Activated naive CD4-positive, alpha-beta T cell treated with anti-CD3 and anti-CD28 coated beads, Interleukin-2, amount 50 U/mL, for 16 hours (primary cell): Measurements from ENCODE around the gene VTCN1.
"Not testable (repeated sequence)": the region's sequence is repeated elsewhere in the genome, so short reads cannot be mapped to it uniquely, and the experiment has no call there.

Experiments used
- DNase-seq: peaks from one replicate; pipeline ENCODE4 v3.0.0-alpha.2; 2020

VTCN1 gene

DNA sequence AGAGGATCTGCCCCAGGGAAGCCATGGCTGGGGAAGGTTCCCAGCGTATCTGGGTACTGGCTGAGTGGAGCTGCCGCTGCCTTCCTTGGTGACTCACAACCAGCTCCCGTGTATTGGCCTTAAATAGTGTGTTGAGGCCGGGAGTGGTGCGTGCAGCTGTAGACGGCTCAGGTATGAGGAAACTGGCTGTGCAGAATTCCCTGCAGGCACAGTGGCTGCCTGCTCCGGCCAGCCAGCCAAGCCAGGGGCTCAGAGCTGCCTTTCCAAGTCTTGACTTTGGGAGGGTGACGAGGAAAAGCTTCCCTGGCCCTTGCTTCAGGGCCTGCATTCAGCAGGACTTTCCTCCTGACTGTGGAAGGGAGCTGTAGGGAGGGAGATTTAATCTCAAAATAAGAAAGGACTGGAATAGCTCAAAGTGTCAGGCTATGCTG is at the start of gene VTCN1:
Gene VTCN1 (minus strand): TSS at position 97 of the 431 bp plus-strand sequence. CDS start 72 bp downstream, at position 25.
- DNase-seq = no peak

GRCh38 chr1:117258791-117259190 is 48.1 kb upstream of the VTCN1 start:
- no peak for DNase-seq

DNA sequence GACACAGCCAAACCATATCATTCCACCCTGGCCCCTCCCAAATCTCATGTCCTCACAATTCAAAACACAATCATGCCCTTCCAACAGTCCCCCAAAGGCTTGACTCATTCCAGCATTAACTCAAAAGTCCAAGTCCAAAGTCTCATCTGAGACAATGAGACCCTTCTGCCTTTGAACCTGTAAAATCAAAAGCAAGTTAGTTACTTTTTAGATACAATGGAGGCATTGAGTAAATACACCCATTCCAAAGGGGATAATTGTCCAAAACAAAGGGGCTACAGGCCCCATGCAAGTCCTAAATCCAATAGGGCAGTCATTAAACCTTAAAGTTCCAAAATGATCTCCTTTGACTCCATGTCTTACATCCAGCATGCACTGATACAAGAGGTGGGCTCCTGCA is 47.3 kb upstream of the VTCN1 start:
- DNase-seq = not testable (repeated sequence)

DNA sequence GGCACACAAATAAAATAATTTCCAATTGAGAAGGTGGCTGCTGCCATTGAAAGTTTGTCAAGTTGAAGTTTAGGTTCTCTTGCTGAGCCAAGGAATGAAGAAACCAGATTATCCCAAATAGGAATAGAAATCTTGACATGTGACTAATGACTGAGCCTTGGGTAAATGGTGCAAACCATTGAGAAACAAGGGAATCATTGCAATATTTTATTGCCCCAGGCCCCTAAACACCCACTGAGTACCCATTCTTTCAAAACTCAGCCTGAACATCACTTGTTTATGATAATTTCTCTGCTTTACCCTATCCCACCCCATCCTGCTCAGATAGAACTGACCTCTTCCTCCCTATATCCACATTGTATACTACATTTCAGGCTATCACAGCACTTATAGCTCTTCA is 46.6 kb upstream of the VTCN1 start:
- DNase-seq = no peak

DNA sequence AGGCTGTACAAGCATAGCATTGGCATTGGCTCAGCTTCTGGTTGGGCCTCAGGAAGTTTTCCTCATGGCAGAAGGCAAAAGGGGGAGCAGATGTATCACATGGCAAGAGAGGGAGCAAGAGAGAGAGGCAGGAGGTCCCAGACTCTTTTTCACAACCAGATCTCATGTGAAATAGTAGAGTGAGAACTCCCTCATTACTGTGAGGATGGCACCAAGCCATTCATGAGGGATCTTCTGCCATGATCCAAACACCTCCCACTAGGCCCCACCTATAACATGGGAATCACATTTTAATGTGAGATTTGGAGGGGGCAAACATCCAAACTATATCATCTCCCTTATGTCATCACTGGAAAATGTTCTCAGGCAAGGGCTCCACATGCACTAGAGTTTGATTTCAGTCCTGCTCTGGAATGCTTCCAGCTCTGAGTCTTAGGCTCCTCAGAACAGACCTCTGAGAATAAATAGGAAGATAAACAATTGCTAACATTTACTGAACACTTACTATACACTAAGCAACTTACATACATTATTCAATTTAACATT is 39.4 kb upstream of the VTCN1 start:
- DNase-seq = no peak

GRCh38 chr1:117244971-117245370 is 34.2 kb upstream of the VTCN1 start:
- DNase-seq = no peak

DNA sequence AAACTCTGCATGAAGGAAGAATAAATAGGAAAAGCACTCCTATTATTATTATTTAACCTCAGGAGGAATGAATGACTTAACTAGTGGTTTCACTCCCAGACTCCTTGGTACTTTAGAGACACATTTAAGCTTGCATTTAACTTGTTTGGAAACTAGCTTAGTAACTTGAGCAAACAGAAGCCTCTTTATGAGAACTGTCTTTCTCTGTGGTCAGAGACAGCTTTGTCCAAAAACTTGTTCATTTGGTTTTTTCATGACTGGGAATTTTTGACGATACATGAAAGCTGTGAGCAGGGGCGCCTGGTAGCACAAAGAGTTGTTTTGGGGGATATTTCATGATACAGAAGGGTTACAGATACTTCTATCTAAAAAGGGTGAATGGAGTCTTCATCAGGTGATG is 33.6 kb upstream of the VTCN1 start:
- no peak for DNase-seq

- DNase-seq = no peak
Measured at GRCh38 chr1:117241512-117241911, 30.8 kb upstream of the VTCN1 start.

- no peak for DNase-seq
Measured at GRCh38 chr1:117240547-117240946, 29.8 kb upstream of the VTCN1 start.

DNA sequence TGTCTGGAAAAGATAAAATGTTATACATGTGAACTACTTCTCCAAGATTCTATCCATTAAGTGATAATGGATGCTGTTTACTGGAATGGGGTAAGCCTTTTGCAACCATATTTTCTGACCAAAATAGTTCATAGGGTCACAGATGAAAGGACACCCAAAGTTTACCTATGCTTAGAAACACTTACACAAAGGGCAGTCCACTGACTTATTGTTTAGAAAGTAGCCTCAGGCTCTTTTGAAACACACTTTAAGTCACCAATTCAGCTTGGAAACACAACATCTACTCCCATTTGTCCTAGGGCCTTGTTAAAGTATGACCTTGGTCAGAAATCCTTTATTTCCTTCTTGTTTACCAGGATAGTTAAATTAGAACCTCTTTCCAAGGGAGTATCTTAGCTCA is 28.7 kb upstream of the VTCN1 start:
- no peak for DNase-seq

- no peak for DNase-seq
Measured at GRCh38 chr1:117237726-117238381, 27.1 kb upstream of the VTCN1 start.

DNA sequence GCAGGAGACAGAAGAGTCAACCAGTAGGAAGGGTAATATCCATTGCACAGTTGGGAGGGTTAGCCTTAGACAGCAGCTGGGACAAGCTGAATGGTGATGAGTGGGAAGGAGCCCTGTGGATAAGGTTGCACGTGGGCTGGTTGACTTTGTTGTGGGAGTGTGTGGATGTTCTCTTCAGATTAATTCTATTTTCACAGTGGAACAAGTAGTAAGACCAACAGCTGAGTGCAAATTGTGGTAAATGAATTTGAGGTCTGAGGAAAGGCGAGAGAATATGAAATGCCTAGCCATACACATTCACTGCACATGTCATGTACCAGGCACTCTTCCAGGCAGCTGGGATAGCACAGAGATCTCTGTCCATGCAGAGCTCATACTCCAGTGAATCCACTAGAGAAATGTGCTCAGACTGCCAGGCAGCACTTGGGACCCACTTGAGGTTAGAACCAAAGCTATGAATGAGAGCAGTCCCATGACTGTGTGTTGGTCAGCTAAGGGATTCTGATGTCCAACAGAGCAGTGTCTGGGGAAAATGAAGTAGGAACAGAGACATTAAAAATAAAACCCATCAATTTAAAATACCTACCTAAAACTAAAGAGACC is 25.2 kb upstream of the VTCN1 start:
- DNase-seq = no peak

- no peak for DNase-seq
Measured at GRCh38 chr1:117232531-117232930, 21.8 kb upstream of the VTCN1 start.

DNA sequence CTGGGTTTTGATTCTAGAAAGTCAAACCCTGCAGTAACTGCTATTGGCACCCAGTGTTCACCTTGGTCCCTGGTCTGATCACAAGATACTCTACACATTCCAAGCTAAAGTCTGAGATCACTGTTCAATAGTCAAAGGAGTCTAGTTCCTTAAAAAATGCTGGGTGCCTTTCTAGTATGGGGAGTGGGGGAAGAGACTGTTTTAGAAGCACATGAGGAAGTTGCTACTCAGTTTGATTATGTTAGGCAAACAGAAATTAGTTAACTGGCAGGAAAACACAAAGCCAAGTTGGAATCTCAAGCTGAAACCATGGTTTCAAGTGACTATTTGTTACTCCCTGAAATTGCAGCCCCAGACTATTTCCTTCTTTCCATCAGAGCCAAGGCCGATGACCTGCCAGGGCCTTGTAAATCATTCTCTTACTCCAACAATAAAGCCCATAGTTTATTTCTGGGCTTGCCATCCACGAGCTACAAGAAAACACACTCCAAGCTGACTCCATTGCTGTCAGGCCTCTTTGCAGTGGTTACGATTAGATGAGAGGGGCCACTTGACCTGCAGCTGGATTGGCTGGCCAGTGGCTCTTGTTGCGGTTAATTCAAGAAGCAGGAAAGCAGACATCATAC is 21.1 kb upstream of the VTCN1 start:
- DNase-seq = no peak

DNA sequence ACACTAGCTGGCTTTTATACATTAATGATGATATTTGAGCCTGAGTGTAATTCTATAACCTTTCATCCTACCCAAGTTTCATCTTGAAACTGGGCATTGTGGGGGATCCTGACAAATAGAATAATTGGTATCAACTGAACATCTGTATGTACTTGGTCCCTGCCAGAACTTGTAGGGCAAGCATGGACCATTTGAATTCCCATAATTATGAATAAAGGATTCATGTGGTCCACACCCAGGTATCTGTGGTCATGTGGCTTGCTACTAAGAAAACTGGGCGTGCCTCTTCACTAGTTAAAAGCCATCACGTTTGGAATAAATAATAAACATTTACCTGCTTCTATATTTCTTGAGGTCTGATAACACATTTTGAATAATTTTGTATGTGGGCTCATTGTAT is 20.6 kb upstream of the VTCN1 start:
- no peak for DNase-seq

DNA sequence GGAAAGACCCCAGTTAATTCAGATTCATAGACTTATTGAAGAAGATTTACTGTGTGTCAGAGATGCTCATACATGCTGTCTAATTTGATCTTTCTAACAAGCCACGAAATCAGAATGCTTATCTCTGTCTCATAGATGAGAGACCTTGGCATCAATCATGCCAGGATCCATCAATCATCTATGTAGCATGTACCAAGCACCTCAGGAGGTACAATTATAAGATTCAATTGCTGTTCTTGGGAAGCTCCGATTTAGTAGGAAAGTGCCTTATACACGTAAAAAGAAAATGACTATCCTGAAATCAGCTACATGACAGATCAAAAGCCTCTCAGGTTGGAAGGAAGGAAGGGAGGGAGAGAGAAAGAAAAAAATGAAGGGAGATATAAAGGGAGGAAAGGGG is 18.5 kb upstream of the VTCN1 start:
- DNase-seq = no peak

- DNase-seq = no peak
Measured at GRCh38 chr1:117225931-117226330, 15.2 kb upstream of the VTCN1 start.

GRCh38 chr1:117216718-117217117 is 6.0 kb upstream of the VTCN1 start:
- no peak for DNase-seq

DNA sequence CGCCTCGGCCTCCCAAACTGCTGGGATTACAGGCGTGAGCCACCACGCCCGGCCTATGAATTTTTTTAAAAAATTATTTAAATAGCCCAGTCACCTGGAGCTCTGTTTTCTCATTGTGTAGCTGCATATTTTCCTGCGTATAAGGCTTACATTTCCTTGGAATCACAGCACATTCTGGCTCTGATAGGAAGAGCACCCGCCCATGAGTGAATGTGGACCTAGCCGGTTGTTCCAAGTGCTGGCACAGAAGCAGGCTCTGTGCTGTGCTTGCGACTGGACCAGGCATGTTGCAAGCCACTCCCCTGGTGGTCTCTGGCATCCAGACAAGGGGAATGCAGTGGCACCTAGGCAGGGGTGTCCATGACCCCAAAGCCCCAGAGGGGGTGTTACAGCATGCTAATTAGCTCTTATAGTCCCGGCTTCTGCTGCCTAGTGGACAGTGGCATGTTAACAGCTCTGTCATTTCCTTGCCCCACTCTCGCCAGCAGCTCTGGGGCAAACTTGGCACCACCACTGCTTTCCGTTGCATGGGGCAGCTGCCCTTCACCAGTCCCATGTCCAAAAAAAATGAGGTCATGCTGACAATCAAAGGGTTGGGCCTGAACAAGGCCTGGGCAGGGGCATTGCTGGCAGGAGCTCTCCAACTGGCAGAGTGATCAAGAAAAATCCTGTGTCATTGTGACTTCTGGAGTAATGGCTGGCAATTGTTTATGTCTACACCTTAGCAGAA is 5.2 kb upstream of the VTCN1 start:
- no peak for DNase-seq

- DNase-seq = no peak
Measured at GRCh38 chr1:117215019-117215418, 4.3 kb upstream of the VTCN1 start.

GRCh38 chr1:117213046-117213445 is 2.3 kb upstream of the VTCN1 start:
- DNase-seq = no peak

DNA sequence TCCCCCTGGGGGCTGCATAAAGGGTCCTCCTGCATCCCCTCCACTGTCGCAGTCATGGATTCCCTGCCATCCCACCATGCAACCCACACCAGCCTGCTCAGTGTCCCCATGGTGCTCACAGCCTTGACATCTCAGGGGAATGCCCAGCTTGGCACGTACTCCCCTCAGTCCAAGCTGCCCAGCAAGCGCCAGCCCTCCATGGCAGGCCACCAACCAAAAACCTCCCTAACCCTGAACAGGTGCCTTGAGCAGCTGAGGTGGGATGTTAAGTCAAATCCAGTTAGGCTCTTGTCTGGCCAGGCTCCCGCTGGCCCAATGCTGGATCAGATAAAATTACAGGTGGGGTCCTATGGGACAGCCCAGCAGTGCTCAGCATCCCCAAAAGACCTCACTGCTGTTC is 341 bp downstream of the VTCN1 start:
- DNase-seq = no peak

GRCh38 chr1:117209094-117209493 is 1.6 kb downstream of the VTCN1 start:
- no peak for DNase-seq

DNA sequence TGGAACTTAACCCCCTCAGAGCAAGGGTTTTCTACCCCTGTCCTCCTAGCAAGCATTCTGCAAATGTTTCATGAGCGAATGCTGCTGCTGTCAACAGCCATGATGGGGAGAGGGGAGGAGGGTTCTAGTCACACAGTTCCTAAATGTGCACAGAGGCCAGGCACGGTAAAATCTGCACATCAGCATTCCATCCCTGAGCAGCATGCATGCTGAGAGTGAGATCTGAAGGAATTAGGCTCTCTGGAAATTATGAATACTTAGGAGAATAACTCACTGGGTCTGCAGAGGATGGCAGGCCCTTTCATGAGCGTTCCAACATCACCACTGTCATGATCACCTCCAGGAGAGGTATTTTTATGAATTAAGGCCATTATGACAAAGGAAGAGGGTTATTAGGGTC is 2.1 kb downstream of the VTCN1 start:
- DNase-seq = no peak
